ENCODE data around the gene KIF5C. TPM values are rescaled to one million over a fixed set of nuclear protein-coding genes. Genes with fewer than 3 reads are reported as not detected.

Gene KIF5C
- polyA plus RNA-seq, 1 donor (not counting 4 experiments of a cell fraction or from before 2014, with no cell fraction given), result 0.03 TPM

DNA sequence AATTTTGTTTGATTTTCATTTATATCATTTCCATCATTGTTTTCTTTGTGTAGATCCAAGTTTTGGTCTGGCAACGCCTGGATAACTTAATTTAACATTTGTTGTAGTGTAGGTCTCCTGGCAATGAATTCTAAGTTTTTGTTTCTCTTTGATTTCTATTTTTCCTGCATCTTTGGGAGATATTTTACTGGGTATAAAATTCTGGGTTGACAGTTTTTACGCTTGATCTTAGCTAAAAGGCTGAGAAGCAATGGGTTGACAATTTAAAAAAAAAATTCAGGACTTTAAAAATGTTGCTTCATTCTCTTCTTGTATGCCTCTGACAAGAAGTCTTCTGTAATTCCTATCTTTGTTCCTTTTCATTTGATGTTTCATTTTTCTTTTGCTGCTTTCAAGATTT lies 172.1 kb downstream of the KIF5C start:
- no peaks in the 10 kb centered on the region for H3K79me2 ChIP-seq (ENCODE audit: control insufficient read depth, insufficient read depth, low read length)
- FAIRE-seq, result no peak
- DNase-seq (ENCODE audit: low read depth, low spot score), result no peak

DNA sequence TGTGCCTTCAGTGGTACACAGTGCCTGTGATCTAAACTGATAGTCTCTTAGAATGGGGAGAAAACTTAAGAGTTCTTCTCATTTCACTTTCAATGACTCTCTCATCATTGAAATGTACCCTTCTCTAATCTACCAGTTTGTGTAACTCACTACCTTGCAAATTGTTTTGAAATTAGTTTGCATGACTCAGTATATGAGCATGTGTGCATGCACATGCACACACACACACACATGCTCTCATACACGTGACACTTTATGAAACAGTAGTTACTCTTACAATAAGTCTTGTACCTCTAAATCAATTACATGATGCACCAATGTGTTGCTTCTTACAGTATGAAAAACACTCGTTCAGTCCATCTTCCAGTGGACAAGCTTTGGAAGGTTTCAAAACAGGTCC lies 174.1 kb downstream of the KIF5C start:
- H3K4me3 ChIP-seq (ENCODE audit: control insufficient read depth in 2 of 3, extremely low read depth in 1 of 3, insufficient read depth in 2 of 3, low read depth in 1 of 3, low read length in 3 of 3), result no peak overlapping the region
- H3K79me2 ChIP-seq (ENCODE audit: control insufficient read depth, insufficient read depth, low read length), result no peaks in the 10 kb centered on the region
- H3K4me2 ChIP-seq (ENCODE audit: control insufficient read depth, extremely low read depth, insufficient read depth, low read depth, low read length), result peak overlapping the region; percentile 82
- TF ChIP-seq EZH2 (IDR thresholded peaks at IDR 0.05; ENCODE audit: low read length), result no peak
- TF ChIP-seq, protein P1, sequence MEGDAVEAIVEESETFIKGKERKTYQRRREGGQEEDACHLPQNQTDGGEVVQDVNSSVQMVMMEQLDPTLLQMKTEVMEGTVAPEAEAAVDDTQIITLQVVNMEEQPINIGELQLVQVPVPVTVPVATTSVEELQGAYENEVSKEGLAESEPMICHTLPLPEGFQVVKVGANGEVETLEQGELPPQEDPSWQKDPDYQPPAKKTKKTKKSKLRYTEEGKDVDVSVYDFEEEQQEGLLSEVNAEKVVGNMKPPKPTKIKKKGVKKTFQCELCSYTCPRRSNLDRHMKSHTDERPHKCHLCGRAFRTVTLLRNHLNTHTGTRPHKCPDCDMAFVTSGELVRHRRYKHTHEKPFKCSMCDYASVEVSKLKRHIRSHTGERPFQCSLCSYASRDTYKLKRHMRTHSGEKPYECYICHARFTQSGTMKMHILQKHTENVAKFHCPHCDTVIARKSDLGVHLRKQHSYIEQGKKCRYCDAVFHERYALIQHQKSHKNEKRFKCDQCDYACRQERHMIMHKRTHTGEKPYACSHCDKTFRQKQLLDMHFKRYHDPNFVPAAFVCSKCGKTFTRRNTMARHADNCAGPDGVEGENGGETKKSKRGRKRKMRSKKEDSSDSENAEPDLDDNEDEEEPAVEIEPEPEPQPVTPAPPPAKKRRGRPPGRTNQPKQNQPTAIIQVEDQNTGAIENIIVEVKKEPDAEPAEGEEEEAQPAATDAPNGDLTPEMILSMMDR (optimal IDR thresholded peaks at IDR 0.05 in 1 of 3, IDR thresholded peaks at IDR 0.05 in 1 of 3, conservative IDR thresholded peaks at IDR 0.05 in 1 of 3; ENCODE audit: extremely low read depth in 1 of 3, insufficient read depth in 2 of 3, low read length in 3 of 3), result no peak
- FAIRE-seq (peak; percentile 97), DNase-seq (ENCODE audit: low read depth, low spot score) (peak; percentile 80)
- H3K9ac ChIP-seq (ENCODE audit: control insufficient read depth, extremely low read depth, insufficient read depth, low read length), result peak overlapping the region; percentile 20
- H3K27me3 ChIP-seq (ENCODE audit: control insufficient read depth, extremely low read depth, insufficient read depth, low read length), result no peaks in the 10 kb centered on the region
- dilution Hi-C loops (cut with MboI; ENCODE audit: extremely low pct_ligation_motif_present, low sequenced_read_pairs), result no loop called here
- H3K4me1 ChIP-seq (ENCODE audit: control insufficient read depth, extremely low read depth, insufficient read depth, low read length), result peaks cover 20% of the 10 kb centered on the region
- no peaks in the 10 kb centered on the region for H3K36me3 ChIP-seq (ENCODE audit: control insufficient read depth in 2 of 2, extremely low read depth in 1 of 2, insufficient read depth in 2 of 2, low read length in 2 of 2)
- H3K9me1 ChIP-seq (ENCODE audit: control insufficient read depth, extremely low read depth, insufficient read depth, low read length), result no peaks in the 10 kb centered on the region
- H3K9me3 ChIP-seq (ENCODE audit: control insufficient read depth, low read depth, low read length), result no peaks in the 10 kb centered on the region
- H2AFZ ChIP-seq (ENCODE audit: control insufficient read depth, low read length), result peak overlapping the region; percentile 20
- peak overlapping the region; percentile 77 for H3K27ac ChIP-seq (ENCODE audit: control insufficient read depth, insufficient read depth, low read length)
- no peaks in the 10 kb centered on the region for H4K20me1 ChIP-seq (ENCODE audit: control insufficient read depth, extremely low read depth, insufficient read depth, low read length)

More for the DNA sequence above, 172.1 kb downstream of the KIF5C start:
- Histone ChIP-seq H4K20me1 (ENCODE audit: control insufficient read depth, extremely low read depth, insufficient read depth, low read length) (no peaks in the 10 kb centered on the region), H3K4me3 (ENCODE audit: control insufficient read depth in 2 of 3, extremely low read depth in 1 of 3, insufficient read depth in 2 of 3, low read depth in 1 of 3, low read length in 3 of 3) (no peak overlapping the region), H3K27ac (ENCODE audit: control insufficient read depth, insufficient read depth, low read length) (no peak overlapping the region), H3K9me3 (ENCODE audit: control insufficient read depth, low read depth, low read length) (no peaks in the 10 kb centered on the region), H2AFZ (ENCODE audit: control insufficient read depth, low read length) (no peak overlapping the region), H3K4me1 (ENCODE audit: control insufficient read depth, extremely low read depth, insufficient read depth, low read length) (peaks cover 20% of the 10 kb centered on the region), H3K9me1 (ENCODE audit: control insufficient read depth, extremely low read depth, insufficient read depth, low read length) (no peaks in the 10 kb centered on the region), H3K4me2 (ENCODE audit: control insufficient read depth, extremely low read depth, insufficient read depth, low read depth, low read length) (no peak overlapping the region), H3K27me3 (ENCODE audit: control insufficient read depth, extremely low read depth, insufficient read depth, low read length) (no peaks in the 10 kb centered on the region), H3K36me3 (ENCODE audit: control insufficient read depth in 2 of 2, extremely low read depth in 1 of 2, insufficient read depth in 2 of 2, low read length in 2 of 2) (no peaks in the 10 kb centered on the region), H3K9ac (ENCODE audit: control insufficient read depth, extremely low read depth, insufficient read depth, low read length) (no peak overlapping the region)
- TF ChIP-seq, protein P1 (optimal IDR thresholded peaks at IDR 0.05 in 1 of 3, IDR thresholded peaks at IDR 0.05 in 1 of 3, conservative IDR thresholded peaks at IDR 0.05 in 1 of 3; ENCODE audit: extremely low read depth in 1 of 3, insufficient read depth in 2 of 3, low read length in 3 of 3), result no peak
- no peak for TF ChIP-seq EZH2 (IDR thresholded peaks at IDR 0.05; ENCODE audit: low read length)
- dilution Hi-C loops (cut with MboI; ENCODE audit: extremely low pct_ligation_motif_present, low sequenced_read_pairs), result no loop called here
